Heart left ventricle (tissue), 16 donors: ENCODE results near the gene ZC3H13. TPM values are rescaled to one million over a fixed set of nuclear protein-coding genes. Genes with fewer than 3 reads are reported as not detected.
"Not testable (repeated sequence)": the region's sequence is repeated elsewhere in the genome, so short reads cannot be mapped to it uniquely, and the experiment has no call there.

Experiments used
- ATAC-seq, 4 donors: fragments of 200-7000 bp; cut with Tn5 transposase; one replicate each; pipeline ENCODE4 v1.9.1; 2020 to 2022; ENCODE audit warnings: moderate library complexity in 4 of 4, mild to moderate bottlenecking in 3 of 4, moderate number of reproducible peaks in 1 of 4
- DNase-seq, 5 donors: peaks; one replicate each; pipeline ENCODE4 v3.0.0-alpha.2; 2020
- H3K27ac ChIP-seq, 12 donors: fragments of 200-600 bp; sonication (generic) in 4 of 12; one replicate each; pipeline versions ENCODE4 v1.5.0 to v1.8.0; 2016 to 2022; ENCODE audit warnings: mild to moderate bottlenecking in 2 of 12
- H3K27me3 ChIP-seq, 9 donors: fragments of 200-600 bp; sonication (generic) in 2 of 9; one replicate each; pipeline versions ENCODE4 v1.5.1 to v1.8.0; 2016 to 2022; ENCODE audit warnings: mild to moderate bottlenecking in 3 of 9
- H3K36me3 ChIP-seq, 9 donors: fragments of 200-600 bp; sonication (generic) in 2 of 9; one replicate each; pipeline versions ENCODE4 v1.5.0 to v1.8.0; 2018 to 2022; ENCODE audit warnings: mild to moderate bottlenecking in 2 of 9
- H3K4me1 ChIP-seq, 12 donors: fragments of 200-600 bp; sonication (generic) in 4 of 12; one replicate each; pipeline versions ENCODE4 v1.5.0 to v1.8.0; 2016 to 2022; ENCODE audit warnings: mild to moderate bottlenecking in 3 of 12
- H3K4me3 ChIP-seq, 12 donors: fragments of 200-600 bp; sonication (generic) in 4 of 12; one replicate each; pipeline versions ENCODE4 v1.5.0 to v1.8.0; 2017 to 2022; ENCODE audit warnings: mild to moderate bottlenecking in 9 of 12, moderate library complexity in 4 of 12
- H3K9me3 ChIP-seq, 12 donors: fragments of 200-600 bp; sonication (generic) in 4 of 12; one replicate each; pipeline versions ENCODE4 v1.5.0 to v1.8.0; 2016 to 2022; ENCODE audit warnings: mild to moderate bottlenecking in 1 of 12
- POLR2A ChIP-seq, 2 donors: fragments of 450-650 bp; IDR thresholded peaks; one replicate each; pipeline ENCODE4 v1.6.1; 2017; ENCODE audit warnings: antibody characterized with exemption in 2 of 2, mild to moderate bottlenecking in 2 of 2, moderate library complexity in 2 of 2
- WGBS, 4 donors: extraction: QIAGEN DNeasy Blood & Tissue Kit in 2 of 4; methylation state at CpG; one replicate each; pipeline versions ENCODE4 v1.1.5 to v1.1.7; 2013 to 2018; 5-methylcytosine and 5-hydroxymethylcytosine counted together
- intact Hi-C, 10 donors: fragments of 100-400 bp; cut with DNase I; formaldehyde crosslinking; loops; one replicate each; pipeline versions ENCODE4 v1.11.1 to v1.14.2; 2022
- polyA plus RNA-seq, 2 donors: library from polyadenylated mRNA; stranded (reverse); fragments of 200-250 nt; gene quantifications; one replicate each; pipeline ENCODE4 v1.2.3, GENCODE V29; 2013
- total RNA-seq, 9 donors: library from RNA; depleted of rRNA in 2 of 9; stranded (reverse); fragments of >200 nt in 2 of 9; fragmentation: NEBNext Ultra II Directional in 3 of 9; extraction: Animal tissue kit (Norgen Biotek cat#: 25700) in 3 of 9; gene quantifications; one replicate each; pipeline versions ENCODE4 v1.1.0 to v1.2.4, GENCODE V29; 2016 to 2023
- TF ChIP-seq, protein P1 (sequence below), 12 donors: fragments of 200-600 bp; sonication (generic) in 4 of 12; IDR thresholded peaks; one replicate each; pipeline versions ENCODE4 v1.5.0 to v1.8.0; 2018 to 2022; ENCODE audit warnings: antibody characterized with exemption in 12 of 12, mild to moderate bottlenecking in 5 of 12
- donor health status: ischemic (EF 13 %, LVEDD 7.1; RV severe dilation, severe dysfunction).
- donor health status: healthy with polysubstance abuse.
- donor health status: DM: no; HTN: yes; CAD: no.
- donor health status: DM: no; HTN: no; CAD: no.
- donor health status: ischemic (EF 25% LVEDD 6.9; RV normal size, moderate dysfunction).
- donor health status: ischemic (EF 25% LVEDD 5.7; RV mildly dilated, moderate dysfunction).
- donor health status: healthy.
- donor health status: DM: yes; HTN: yes; CAD: no.
- donor health status: ischemic (EF 35%, LVEDD 5.7; RV mildly dilated, moderate dysfunction).
- donor health status: nonischemic (EF 11% LVEDD 7.7; RV severe dilation, severe dysfunction).
- donor health status: DM: yes; HTN: yes; CAD: no.
- donor health status: PGD.
- donor health status: ischemic (EF 29% LVEDD 5.4; RV normal size, mild dysfunction).
- donor health status: nonischemic (EF 23%, LVEDD 6.1; RV moderate dilation, normal function).

Gene ZC3H13
- total and polyA plus RNA-seq, 11 donors: 14.6 to 53.3 (median 36.7) TPM

DNA sequence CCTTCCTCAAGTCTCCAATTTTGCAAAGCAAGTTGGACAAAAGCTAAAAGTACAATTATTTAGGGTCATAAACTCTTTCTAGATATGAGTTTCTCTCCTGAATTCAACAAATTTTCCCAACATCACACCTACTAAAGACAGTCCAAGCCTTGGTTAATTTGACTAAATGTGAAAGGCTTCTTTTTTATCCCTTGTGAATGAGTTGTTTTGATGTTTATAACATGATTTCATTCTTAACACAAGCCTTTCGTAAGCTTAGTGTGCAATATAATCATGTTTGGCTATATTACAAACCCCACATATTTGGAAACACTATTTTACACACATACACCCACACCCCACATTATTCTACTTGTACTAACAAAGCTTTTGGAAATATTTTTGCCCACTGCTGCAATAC lies 57.3 kb downstream of the ZC3H13 start:
- H3K27ac ChIP-seq: no peak overlapping the region
- no peak for ATAC-seq
- DNase-seq: no peak
- no peaks in the 10 kb centered on the region for H3K27me3 ChIP-seq
- intact Hi-C loops: no loop called here
- WGBS, 4 donors: 94 to 97% (median 97%) methylated on average over 1 of the region's 1 CpG
- TF ChIP-seq, protein P1, sequence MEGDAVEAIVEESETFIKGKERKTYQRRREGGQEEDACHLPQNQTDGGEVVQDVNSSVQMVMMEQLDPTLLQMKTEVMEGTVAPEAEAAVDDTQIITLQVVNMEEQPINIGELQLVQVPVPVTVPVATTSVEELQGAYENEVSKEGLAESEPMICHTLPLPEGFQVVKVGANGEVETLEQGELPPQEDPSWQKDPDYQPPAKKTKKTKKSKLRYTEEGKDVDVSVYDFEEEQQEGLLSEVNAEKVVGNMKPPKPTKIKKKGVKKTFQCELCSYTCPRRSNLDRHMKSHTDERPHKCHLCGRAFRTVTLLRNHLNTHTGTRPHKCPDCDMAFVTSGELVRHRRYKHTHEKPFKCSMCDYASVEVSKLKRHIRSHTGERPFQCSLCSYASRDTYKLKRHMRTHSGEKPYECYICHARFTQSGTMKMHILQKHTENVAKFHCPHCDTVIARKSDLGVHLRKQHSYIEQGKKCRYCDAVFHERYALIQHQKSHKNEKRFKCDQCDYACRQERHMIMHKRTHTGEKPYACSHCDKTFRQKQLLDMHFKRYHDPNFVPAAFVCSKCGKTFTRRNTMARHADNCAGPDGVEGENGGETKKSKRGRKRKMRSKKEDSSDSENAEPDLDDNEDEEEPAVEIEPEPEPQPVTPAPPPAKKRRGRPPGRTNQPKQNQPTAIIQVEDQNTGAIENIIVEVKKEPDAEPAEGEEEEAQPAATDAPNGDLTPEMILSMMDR (IDR thresholded peaks at IDR 0.05): no peak
- no peak for TF ChIP-seq POLR2A (IDR thresholded peaks at IDR 0.05)
- H3K36me3 ChIP-seq: peaks cover 0 to 39% (median 21%) of the 10 kb centered on the region in 9 donors
- H3K4me1 ChIP-seq: peaks cover 0 to 14% (median 0%) of the 10 kb centered on the region in 12 donors
- H3K4me3 ChIP-seq: no peak overlapping the region
- H3K9me3 ChIP-seq: no peaks in the 10 kb centered on the region

DNA sequence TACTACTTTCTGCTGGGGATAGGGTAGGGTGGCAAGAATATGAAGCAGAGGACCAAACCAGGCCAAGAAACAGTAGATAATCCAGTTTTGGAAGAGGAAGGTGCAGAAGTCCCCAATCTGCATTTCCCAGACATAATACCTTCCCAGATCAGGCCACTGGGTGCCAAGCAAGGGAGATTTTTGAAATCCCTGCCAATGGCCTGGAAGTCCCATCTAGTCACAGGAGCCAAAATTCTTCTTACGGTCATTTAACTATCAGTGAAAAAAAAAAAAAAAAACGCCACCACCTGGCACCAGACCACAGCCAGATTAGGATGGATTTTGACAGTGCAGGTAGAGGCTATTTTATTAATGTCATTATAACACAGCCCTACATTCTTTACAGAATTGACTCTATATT lies 57.8 kb downstream of the ZC3H13 start:
- H3K9me3 ChIP-seq: no peaks in the 10 kb centered on the region
- no peak for TF ChIP-seq POLR2A (IDR thresholded peaks at IDR 0.05)
- TF ChIP-seq, protein P1 (IDR thresholded peaks at IDR 0.05): no peak
- 50 to 63% (median 53%) methylated on average over 2 of the region's 2 CpGs for WGBS, 4 donors
- no peak overlapping the region for H3K4me3 ChIP-seq
- H3K27ac ChIP-seq: no peak overlapping the region
- DNase-seq: no peak
- no peaks in the 10 kb centered on the region for H3K27me3 ChIP-seq
- intact Hi-C loops: no loop called here
- peak in 1 of 4 donors; percentile 41 for ATAC-seq
- H3K36me3 ChIP-seq: peaks cover 0 to 34% (median 17%) of the 10 kb centered on the region in 9 donors
- peaks cover 0 to 14% (median 0%) of the 10 kb centered on the region in 12 donors for H3K4me1 ChIP-seq

DNA sequence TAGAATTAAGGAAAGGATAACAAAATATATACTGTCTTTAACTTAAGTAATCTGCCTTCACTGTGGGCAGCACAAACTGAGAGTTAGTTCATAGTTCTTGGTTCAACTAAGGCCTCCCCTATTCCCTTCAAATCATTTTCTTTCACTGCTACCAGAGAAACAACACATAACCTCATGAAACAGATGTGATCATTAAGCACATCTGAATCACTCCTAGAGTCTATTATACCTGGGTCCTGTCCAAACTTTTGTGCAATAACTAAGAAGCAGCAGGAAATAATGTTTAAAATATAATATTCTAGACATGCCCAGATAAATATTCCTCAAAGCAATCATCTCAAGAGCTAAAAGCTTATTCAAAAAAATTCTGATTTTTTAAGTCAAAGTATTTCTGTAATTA lies 62.9 kb downstream of the ZC3H13 start:
- Histone ChIP-seq H3K27me3 (no peaks in the 10 kb centered on the region), H3K9me3 (no peaks in the 10 kb centered on the region), H3K27ac (no peak overlapping the region), H3K36me3 (peaks cover 0 to 47% (median 44%) of the 10 kb centered on the region in 9 donors), H3K4me3 (no peak overlapping the region), H3K4me1 (peaks cover 0 to 14% (median 0%) of the 10 kb centered on the region in 12 donors)
- intact Hi-C loops: loop anchor here in 1 of 10 donors (5.0 kb wide), 1 partner anchor 37 kb away; no protein-coding TSS in a partner anchor
- TF ChIP-seq, protein P1 (IDR thresholded peaks at IDR 0.05): no peak
- no peak for TF ChIP-seq POLR2A (IDR thresholded peaks at IDR 0.05)
- no peak for DNase-seq
- peak in 2 of 4 donors; percentile 46 to 73 for ATAC-seq

DNA sequence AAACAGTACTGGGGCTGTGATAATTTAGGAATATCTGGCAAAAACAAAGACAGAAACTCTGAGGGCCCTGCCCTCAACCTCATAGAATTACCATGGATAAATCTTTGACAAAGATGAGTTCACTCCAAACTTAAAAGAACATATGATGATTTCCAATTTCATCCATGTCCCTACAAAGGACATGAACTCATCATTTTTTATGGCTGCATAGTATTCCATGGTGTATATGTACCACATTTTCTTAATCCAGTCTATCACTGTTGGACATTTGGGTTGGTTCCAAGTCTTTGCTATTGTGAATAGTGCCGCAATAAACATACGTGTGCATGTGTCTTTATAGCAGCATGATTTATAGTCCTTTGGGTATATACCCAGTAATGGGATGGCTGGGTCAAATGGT lies 71.4 kb downstream of the ZC3H13 start:
- WGBS, 4 donors: no CpG with 5 or more reads among the region's 2 CpGs
- H3K4me3 ChIP-seq, ATAC-seq, intact Hi-C loops, DNase-seq, H3K9me3 ChIP-seq, H3K27me3 ChIP-seq, H3K4me1 ChIP-seq, H3K27ac ChIP-seq: not testable (repeated sequence)
- peaks cover 0 to 78% (median 56%) of the 10 kb centered on the region in 9 donors for H3K36me3 ChIP-seq

DNA sequence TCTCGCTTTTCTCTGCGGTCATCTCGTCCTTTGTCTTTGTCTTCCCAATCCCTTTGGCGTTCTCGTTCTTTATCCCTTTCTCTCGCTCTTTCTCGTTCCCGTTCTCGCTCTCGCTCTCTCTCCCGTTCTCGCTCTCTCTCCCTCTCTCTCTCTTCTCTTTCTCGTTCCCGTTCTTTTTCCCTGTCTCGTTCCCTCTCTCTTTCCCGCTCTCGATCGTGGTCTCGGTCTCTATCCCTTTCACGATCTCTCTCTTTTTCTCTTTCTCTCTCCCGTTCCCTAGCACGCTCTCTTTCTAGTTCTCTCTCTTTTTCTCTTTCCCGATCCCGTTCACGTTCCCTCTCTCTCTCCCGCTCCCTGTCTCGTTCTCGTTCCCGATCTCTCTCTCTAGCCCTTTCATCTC lies 77.2 kb downstream of the ZC3H13 start:
- no peaks in the 10 kb centered on the region for H3K4me1 ChIP-seq
- peaks cover 0 to 96% (median 76%) of the 10 kb centered on the region in 9 donors for H3K36me3 ChIP-seq
- H3K27me3 ChIP-seq: no peaks in the 10 kb centered on the region
- DNase-seq: no peak
- H3K4me3 ChIP-seq: no peak overlapping the region
- intact Hi-C loops: no loop called here
- 96 to 98% (median 97%) methylated on average over 29 of the region's 29 CpGs for WGBS, 4 donors
- ATAC-seq: no peak
- H3K27ac ChIP-seq: no peak overlapping the region
- H3K9me3 ChIP-seq: no peaks in the 10 kb centered on the region
- no peak for TF ChIP-seq POLR2A (IDR thresholded peaks at IDR 0.05)
- TF ChIP-seq, protein P1 (IDR thresholded peaks at IDR 0.05): no peak
